ENCODE measurements around the gene WWOX.

Gene WWOX

DNA sequence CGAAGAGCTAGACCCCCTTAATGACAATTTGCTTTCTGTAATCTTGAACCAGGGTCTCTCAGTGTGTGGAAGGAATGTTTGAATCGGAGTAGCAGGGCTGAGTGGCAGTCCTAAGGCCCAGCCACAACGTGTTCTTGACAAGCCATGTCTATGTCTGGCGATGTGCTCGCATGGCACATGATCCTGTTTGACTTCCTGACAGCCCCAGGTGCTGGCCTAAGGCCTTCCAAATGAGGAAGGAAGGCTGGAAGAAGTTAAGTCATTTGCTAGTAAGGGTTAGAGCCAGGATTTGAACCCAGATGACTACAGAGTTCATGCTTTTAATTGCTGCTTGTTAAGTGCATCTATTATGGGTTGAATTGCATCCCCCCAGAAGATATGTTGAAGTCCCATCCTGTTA lies 1014.4 kb downstream of the WWOX start:
- TF ChIP-seq TAF1 (IDR thresholded peaks at IDR 0.05; ENCODE audit: borderline replicate concordance, insufficient read depth, low read length) (no peak), POLR2AphosphoS5 (IDR thresholded peaks at IDR 0.05; ENCODE audit: low read depth, low read length) (no peak), SIN3A (IDR thresholded peaks at IDR 0.05; ENCODE audit: borderline replicate concordance, insufficient read depth, low read length) (no peak), FOXP2 (optimal IDR thresholded peaks at IDR 0.05; ENCODE audit: borderline replicate concordance, extremely low read depth, extremely low read length, insufficient read depth) (no peak)
- TF ChIP-seq, protein P1, sequence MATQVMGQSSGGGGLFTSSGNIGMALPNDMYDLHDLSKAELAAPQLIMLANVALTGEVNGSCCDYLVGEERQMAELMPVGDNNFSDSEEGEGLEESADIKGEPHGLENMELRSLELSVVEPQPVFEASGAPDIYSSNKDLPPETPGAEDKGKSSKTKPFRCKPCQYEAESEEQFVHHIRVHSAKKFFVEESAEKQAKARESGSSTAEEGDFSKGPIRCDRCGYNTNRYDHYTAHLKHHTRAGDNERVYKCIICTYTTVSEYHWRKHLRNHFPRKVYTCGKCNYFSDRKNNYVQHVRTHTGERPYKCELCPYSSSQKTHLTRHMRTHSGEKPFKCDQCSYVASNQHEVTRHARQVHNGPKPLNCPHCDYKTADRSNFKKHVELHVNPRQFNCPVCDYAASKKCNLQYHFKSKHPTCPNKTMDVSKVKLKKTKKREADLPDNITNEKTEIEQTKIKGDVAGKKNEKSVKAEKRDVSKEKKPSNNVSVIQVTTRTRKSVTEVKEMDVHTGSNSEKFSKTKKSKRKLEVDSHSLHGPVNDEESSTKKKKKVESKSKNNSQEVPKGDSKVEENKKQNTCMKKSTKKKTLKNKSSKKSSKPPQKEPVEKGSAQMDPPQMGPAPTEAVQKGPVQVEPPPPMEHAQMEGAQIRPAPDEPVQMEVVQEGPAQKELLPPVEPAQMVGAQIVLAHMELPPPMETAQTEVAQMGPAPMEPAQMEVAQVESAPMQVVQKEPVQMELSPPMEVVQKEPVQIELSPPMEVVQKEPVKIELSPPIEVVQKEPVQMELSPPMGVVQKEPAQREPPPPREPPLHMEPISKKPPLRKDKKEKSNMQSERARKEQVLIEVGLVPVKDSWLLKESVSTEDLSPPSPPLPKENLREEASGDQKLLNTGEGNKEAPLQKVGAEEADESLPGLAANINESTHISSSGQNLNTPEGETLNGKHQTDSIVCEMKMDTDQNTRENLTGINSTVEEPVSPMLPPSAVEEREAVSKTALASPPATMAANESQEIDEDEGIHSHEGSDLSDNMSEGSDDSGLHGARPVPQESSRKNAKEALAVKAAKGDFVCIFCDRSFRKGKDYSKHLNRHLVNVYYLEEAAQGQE (IDR thresholded peaks at IDR 0.05; ENCODE audit: insufficient read depth in 1 of 2, low read depth in 2 of 2, low read length in 2 of 2) = no peak

DNA sequence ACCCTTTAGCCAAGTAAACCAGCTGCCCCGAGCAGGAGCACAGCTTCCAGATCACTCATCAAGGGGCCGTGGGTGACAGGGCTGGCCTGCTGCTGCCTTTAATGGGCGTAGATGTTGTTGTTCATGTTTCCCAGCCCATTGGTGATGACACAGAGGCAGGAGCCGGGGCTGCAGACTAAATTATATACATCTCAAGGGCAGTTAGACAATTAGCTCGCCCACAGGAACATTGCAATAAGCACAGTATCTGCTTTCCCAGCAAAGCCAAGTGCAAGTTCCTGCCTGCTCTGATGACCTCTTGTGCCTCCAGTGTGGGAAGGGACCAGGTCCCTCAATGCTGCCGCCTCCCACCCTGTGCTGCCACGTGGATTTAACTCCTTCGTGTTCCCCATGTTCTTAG lies 1015.3 kb downstream of the WWOX start:
- TF ChIP-seq TAF1 (IDR thresholded peaks at IDR 0.05; ENCODE audit: borderline replicate concordance, insufficient read depth, low read length) (no peak), FOXP2 (optimal IDR thresholded peaks at IDR 0.05; ENCODE audit: borderline replicate concordance, extremely low read depth, extremely low read length, insufficient read depth) (no peak), SIN3A (IDR thresholded peaks at IDR 0.05; ENCODE audit: borderline replicate concordance, insufficient read depth, low read length) (no peak), POLR2AphosphoS5 (IDR thresholded peaks at IDR 0.05; ENCODE audit: low read depth, low read length) (no peak)
- TF ChIP-seq, protein P1 (IDR thresholded peaks at IDR 0.05; ENCODE audit: insufficient read depth in 1 of 2, low read depth in 2 of 2, low read length in 2 of 2) = no peak

DNA sequence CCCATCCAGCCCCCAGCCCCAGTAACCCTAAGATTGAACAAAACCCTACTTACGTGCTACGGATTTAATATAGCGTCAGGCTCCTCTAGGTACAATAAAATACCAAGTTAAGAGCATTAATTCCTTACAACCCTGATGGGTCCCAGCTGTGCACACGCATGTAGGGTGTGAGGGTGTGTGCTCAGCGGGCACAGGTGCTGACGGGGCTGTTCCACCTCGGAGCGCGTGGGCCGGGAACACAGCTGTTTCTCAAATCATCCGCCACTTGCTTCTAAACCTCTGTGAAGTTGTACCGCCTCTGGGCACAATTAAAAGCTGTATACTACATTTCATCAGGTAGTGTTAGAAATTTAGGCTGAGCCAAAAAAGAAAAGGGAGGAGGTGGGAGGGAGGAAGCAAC lies 1022.5 kb downstream of the WWOX start:
- TF ChIP-seq FOXP2 (optimal IDR thresholded peaks at IDR 0.05; ENCODE audit: borderline replicate concordance, extremely low read depth, extremely low read length, insufficient read depth) (no peak), POLR2AphosphoS5 (IDR thresholded peaks at IDR 0.05; ENCODE audit: low read depth, low read length) (no peak), TAF1 (IDR thresholded peaks at IDR 0.05; ENCODE audit: borderline replicate concordance, insufficient read depth, low read length) (no peak), SIN3A (IDR thresholded peaks at IDR 0.05; ENCODE audit: borderline replicate concordance, insufficient read depth, low read length) (no peak)
- TF ChIP-seq, protein P1 (IDR thresholded peaks at IDR 0.05; ENCODE audit: insufficient read depth in 1 of 2, low read depth in 2 of 2, low read length in 2 of 2) = no peak

DNA sequence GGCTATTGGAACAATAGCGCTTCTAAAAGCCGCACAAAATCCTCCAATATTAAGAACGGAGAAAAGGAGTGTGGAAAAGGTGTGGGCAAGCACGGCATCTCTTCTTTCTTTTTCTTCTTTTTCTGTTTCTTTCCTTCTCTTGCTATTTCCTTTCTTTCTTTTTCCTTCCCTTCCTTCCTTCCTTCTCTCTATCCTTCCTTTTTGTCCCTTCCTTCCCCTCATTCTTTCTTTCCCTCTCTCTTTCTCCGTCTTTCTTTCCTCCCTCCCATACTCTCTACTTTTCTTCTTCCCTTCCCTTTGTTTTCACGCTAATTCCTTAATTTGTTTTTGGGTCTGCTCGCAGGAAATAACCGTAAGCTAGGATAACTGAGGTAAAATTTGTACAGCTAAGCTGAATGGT lies 1022.9 kb downstream of the WWOX start:
- TF ChIP-seq FOXP2 (optimal IDR thresholded peaks at IDR 0.05; ENCODE audit: borderline replicate concordance, extremely low read depth, extremely low read length, insufficient read depth) = no peak
- TF ChIP-seq TAF1 (IDR thresholded peaks at IDR 0.05; ENCODE audit: borderline replicate concordance, insufficient read depth, low read length) = no peak

DNA sequence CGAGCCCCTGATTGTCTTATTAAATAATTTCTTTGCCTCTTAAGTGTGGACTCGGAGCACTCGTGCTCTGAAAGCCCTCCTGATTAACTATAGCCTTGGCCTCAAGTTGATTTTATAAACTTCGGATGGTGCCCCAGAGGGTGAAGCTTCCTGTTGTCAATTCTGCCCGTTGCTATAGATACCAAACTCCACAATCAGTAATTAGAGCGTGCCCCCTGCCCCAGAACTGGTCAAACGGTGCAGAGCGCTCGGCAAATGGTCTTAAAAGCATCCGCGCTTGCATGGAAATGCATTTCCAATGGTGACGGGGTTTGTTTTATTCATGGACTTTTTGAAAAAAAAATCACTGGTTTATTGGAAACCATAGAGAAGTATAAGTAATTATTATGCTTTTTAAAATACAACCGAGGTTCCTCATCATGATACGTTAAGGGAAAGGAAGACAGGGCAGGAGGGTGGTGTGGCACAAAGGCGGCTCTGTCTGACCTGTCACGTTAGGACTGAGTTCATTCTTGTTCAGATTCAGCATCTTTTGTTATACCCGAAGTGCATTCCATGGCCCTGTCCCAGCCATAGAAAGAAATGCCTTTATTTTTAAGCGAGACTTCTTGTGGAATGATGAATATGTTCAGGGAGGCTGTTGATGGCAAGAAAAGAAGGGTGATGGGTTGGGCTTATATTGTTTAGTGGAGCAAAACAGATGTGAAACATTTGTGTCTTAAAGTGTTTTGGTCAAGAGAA lies 1024.7 kb downstream of the WWOX start:
- TF ChIP-seq, protein P1 (IDR thresholded peaks at IDR 0.05; ENCODE audit: insufficient read depth in 1 of 2, low read depth in 2 of 2, low read length in 2 of 2) = no peak
- TF ChIP-seq FOXP2 (optimal IDR thresholded peaks at IDR 0.05; ENCODE audit: borderline replicate concordance, extremely low read depth, extremely low read length, insufficient read depth) (no peak), SIN3A (IDR thresholded peaks at IDR 0.05; ENCODE audit: borderline replicate concordance, insufficient read depth, low read length) (no peak), POLR2AphosphoS5 (IDR thresholded peaks at IDR 0.05; ENCODE audit: low read depth, low read length) (no peak)
